NCI-H460 (cell line): ENCODE measurements around the gene AKAP5. TPM values are rescaled to one million over a fixed set of nuclear protein-coding genes. Genes with fewer than 3 reads are reported as not detected.

Experiments used
- DNase-seq: peaks from one replicate; pipeline ENCODE4 v3.0.0-alpha.2; 2016; ENCODE audit warnings: low read depth; ENCODE audit errors: extremely low read depth
- polyA plus RNA-seq: library from polyadenylated mRNA; depleted of rRNA; stranded (reverse); fragments of >200 nt; gene quantifications from 2 replicates; pipeline ENCODE4 v1.2.3, GENCODE V29; 2014; cell fraction: nucleus; rRNA removed
- total RNA-seq: library from RNA; depleted of rRNA; stranded (reverse); fragments of >200 nt; shearing (Covaris generic); gene quantifications from 2 replicates; pipeline ENCODE4 v1.2.3, GENCODE V29; 2014; rRNA removed

The AKAP5 gene
- 0.12 and 0.22 TPM in 2 replicates for total RNA-seq
- polyA plus RNA-seq: 0.11 and 0.46 TPM in 2 replicates

- DNase-seq: no peak
Observed at GRCh38 chr14:64465191-64465822, at the start of gene AKAP5. Gene AKAP5, plus strand, starts transcription at chr14:64465499. Its CDS starts 2,896 bp downstream, at chr14:64468395.

GRCh38 chr14:64416348-64416932 is 48.9 kb upstream of the AKAP5 start:
- DNase-seq: no peak

- no peak for DNase-seq
Observed at GRCh38 chr14:64417055-64417770, 48.1 kb upstream of the AKAP5 start.

- DNase-seq: no peak
Observed at GRCh38 chr14:64417771-64418125, 47.6 kb upstream of the AKAP5 start.

GRCh38 chr14:64419003-64419402 is 46.3 kb upstream of the AKAP5 start:
- no peak for DNase-seq

- no peak for DNase-seq
Observed at GRCh38 chr14:64421166-64421565, 44.1 kb upstream of the AKAP5 start.

GRCh38 chr14:64422005-64422404 is 43.3 kb upstream of the AKAP5 start:
- DNase-seq: no peak

GRCh38 chr14:64422756-64423155 is 42.5 kb upstream of the AKAP5 start:
- no peak for DNase-seq

GRCh38 chr14:64423987-64424386 is 41.3 kb upstream of the AKAP5 start:
- DNase-seq: no peak

GRCh38 chr14:64434528-64434927 is 30.8 kb upstream of the AKAP5 start:
- DNase-seq: no peak

- no peak for DNase-seq
Observed at GRCh38 chr14:64438181-64438841, 27.0 kb upstream of the AKAP5 start.

GRCh38 chr14:64439141-64439540 is 26.2 kb upstream of the AKAP5 start:
- no peak for DNase-seq

- DNase-seq: no peak
Observed at GRCh38 chr14:64440494-64440893, 24.8 kb upstream of the AKAP5 start.

GRCh38 chr14:64442300-64442988 is 22.9 kb upstream of the AKAP5 start:
- DNase-seq: no peak

- no peak for DNase-seq
Observed at GRCh38 chr14:64444140-64444539, 21.2 kb upstream of the AKAP5 start.

GRCh38 chr14:64444984-64445845 is 20.1 kb upstream of the AKAP5 start:
- DNase-seq: no peak

- DNase-seq: no peak
Observed at GRCh38 chr14:64447876-64448670, 17.2 kb upstream of the AKAP5 start.

GRCh38 chr14:64450255-64450654 is 15.0 kb upstream of the AKAP5 start:
- DNase-seq: no peak

GRCh38 chr14:64454671-64455070 is 10.6 kb upstream of the AKAP5 start:
- DNase-seq: no peak
